Measurements from ENCODE around the gene SMIM9.

Gene SMIM9

GRCh38 chrX:154813801-154814200, 20.7 kb downstream of the SMIM9 start:
- DNase-seq: no peak

GRCh38 chrX:154812341-154813101, 21.9 kb downstream of the SMIM9 start:
- no peak for DNase-seq

DNA sequence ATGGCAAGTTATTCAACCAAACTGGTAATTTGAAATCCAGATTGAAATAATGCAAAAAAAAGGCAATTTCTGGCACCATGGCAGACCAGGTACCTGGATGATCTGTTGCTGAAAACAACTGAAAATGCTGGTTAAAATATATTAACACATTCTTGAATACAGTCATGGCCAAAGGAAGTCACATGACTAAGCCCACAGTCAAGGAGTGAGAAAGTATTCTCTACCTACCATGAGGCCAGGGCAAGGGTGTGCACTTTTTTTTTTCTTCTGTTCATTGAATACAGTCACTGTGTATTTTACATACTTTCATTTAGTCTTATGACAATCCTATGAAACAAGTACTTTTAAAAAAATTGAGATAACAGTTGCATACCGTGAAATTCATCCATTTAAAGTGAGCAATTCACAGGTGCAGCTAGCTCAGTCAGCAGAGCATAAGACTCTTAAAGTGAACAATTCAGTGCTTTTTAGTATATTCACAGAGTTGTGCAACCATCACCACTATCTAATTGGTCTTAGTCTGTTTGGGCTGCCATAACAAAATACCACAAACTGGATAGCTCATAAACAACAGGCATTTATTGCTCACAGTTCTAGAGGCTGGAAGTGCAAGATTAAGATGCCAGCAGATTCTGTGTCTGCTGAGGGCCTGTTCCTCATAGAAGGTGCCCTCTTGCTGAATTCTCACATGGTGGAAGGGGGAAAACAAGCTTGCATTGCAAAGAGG, 24.4 kb downstream of the SMIM9 start:
- no peak for DNase-seq

DNA sequence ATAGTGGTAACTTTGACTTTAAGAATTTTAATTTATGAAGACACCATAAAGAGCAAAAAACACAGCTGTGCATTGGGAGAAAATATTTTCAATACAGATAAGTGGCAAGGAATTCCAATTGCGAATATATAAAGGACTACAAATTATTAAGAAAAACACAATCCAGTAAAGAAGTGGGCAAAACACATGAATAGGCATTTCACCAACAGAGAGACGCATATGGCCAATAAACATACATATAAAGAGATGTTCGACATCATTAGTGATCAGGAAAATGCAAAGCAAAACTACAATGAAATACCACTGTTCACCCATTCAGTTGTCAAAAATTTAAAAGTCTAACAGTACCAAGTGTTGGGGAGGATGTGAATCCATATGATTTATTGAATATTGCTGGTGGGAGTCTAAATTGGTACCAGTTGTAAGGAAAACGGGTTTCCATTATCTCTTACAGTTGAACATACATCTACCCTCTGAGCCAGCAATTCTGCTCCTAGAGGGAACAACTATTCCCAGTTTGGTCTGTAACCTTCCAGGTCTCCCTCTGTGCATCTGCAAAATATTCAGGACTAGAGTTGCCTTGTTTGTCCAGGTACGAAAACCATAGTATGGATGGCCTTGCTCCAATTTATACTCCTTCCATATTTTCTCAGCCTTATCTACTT, 27.5 kb downstream of the SMIM9 start:
- DNase-seq: no peak

- DNase-seq: no peak
Measured at GRCh38 chrX:154805696-154806091, 28.8 kb downstream of the SMIM9 start.

DNA sequence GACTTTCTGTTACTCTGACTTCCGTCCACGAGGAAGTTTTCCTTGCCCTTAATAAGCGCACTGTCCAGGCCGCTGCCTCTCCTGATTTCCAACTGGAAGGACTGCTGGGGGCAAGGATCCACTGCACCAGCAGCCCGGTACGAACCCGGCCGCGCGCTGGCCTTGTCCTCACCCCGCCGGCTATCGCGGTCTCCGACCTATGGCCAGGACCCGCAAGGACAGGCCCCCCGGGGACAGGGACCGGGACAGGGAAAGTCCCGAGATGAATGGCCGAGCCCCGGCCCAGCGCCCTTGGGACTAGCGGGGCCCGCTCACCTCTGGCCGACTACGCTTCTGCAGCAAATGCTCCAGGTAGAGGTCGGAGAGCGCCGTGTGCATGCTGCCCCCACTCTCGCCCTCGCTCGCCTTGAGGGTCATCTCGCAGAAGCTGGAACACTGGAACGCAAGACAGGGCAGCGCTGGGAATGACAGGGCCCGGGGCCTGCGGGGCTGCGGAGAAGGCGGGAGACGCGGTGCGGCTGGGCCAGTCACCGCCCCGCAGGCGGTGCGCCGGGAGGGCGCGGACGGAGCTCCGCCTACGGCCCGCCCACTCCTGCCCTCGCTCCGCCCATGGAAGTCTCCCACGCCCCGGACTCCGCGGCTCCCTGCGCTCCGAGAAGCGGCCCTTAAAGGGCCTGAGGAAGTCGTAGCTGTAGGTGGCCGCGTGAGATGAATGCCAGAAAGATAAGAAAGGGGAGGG, 29.3 kb downstream of the SMIM9 start, which contains the start of gene MPP1:
Gene MPP1 (minus strand): TSS at position 529 of the 739 bp plus-strand sequence. CDS start 112 bp downstream, at position 417.
- DNase-seq: peak; percentile 82

GRCh38 chrX:154804261-154804956, 30.1 kb downstream of the SMIM9 start:
- no peak for DNase-seq

GRCh38 chrX:154802947-154803346, 31.5 kb downstream of the SMIM9 start:
- no peak for DNase-seq

DNA sequence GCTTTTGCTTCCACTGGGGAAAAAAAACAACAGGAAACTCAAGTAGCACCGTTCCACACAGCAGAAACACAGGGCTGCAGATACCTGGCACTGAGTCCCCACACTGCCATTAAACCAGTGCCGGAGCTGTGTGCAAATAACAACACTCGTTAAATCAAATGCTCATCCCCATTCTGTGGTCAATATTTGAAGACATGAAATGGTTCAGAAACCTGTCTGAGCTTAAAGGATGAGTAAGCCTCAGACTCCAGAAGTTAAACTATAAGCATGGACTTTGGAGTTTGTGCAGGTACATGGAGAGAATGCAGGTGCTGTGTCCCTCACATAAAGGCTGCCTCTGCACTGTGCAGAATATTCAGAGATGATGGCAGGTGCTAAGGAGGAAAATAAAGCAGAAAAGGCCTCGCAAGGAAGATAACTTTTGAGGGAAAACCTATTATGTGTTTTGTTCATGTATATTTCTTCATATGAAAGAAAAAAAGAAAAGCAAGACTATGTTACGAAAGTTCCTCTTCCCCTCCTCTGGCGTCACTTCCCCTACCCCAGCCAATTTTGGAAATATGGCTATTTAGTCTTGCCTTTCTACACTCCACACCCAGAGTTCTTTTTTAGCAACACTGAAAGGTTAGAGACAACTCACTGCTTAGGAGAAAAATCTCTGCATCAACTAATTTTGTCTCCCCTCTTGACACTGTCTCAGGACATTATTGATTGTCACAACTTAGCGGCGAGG, 33.8 kb downstream of the SMIM9 start:
- DNase-seq: no peak

DNA sequence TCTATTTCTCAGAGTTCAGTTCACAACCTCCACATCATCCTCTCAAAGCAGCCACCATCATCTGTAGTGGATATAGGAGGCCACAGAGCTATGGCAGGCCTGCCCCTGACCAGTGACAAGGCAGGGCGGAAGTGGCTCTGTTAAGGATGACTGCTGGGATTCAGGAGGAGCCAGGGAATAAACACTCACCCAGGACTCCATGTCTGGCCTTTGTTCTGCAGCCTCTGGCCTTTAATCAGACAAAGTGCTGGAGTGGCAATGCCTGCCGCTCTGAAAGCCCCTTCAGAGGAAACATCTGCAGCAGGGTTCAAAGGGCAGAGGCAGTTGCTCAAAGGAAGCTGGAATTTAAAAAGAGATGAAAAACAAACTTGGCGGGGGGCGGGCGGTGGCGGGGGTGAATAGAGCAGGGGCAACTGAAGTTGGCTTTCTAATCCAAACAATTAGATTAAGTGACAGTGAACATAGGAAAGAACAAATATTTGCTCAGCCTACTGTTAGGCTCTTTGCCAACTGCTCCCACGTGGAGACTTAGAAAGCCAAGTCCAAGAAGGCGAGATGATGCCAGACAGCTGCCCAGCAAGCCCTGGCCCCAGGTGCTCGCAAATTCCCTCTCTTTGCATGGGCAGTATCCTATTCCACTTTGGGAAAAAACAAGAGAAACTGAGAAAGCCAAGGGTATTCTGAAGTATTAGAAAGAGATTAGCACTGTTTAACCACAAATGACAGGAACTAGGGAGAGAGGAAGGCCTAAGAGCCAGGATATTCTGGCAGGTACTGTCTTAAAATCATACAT, 34.7 kb downstream of the SMIM9 start:
- DNase-seq: no peak

DNA sequence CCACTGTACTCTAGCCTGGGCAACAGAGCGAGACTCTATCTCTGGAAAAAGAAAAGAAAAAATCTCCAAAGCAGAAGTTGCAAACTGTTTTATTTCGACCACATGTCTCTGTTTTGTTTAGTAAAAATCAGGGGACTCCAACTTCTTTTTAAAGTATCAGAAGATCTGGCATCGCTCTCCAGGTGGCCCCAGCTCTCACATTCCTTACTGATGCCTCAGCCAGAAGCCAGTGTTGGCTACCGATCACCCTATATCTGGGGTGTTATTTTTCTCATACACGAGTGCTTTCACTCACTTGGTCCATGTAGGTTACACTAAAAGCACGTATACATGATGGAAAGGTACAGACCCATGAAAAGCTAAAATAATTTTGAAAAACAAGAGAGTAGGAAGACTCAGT, 37.5 kb downstream of the SMIM9 start:
- DNase-seq: no peak

- no peak for DNase-seq
Measured at GRCh38 chrX:154795016-154795415, 39.4 kb downstream of the SMIM9 start.

DNA sequence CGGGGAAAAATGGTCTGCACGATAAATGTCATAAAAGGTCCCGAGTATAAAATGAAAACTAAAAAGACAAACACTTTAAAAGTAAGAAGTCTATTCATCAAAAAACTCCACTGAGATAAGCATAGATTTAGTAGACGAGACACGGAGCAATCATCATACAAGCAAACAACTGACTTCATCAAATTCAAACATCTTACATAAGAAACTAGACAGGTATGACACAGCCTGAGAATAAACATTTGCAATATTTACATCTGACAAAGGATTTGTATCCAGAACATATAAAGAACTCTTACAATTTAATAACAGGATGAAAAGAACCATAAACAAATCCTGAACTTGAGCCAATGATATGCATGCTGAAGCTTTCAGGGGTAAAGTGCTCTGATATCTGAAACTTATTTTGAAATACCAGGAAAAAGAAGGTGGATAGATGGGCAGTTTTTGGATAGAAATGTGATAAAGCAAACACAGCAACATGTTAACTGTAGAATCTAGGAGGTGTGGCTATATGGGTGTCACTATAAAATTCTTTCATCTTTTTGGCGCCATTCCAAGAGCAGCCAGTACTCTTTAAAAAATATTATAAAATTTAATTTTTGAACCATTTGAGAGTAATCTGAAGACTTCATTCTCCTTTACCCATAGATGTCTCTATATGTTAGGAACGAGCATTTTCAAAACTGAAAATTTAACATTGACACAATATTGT, 41.2 kb downstream of the SMIM9 start:
- DNase-seq: no peak

GRCh38 chrX:154791939-154792338, 42.5 kb downstream of the SMIM9 start:
- no peak for DNase-seq

DNA sequence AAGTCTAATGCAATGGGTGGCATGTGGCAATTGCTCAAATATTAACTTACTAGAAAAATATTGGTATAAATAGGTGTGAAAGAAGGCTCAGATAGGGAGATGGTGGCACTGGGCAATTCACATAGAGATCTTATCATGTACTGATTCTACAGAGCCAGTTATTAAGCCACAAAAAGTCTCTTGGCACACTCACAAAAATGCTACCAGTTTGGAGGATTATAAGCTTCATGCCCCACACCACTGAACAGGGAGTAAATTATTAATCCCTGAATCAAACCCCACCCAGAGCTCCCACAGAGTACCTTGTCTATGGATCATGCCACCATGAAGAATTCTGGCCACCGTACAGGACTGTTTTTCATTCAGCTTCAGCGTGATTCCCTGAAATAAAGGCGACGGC, 43.0 kb downstream of the SMIM9 start:
- no peak for DNase-seq

GRCh38 chrX:154785716-154786115, 48.7 kb downstream of the SMIM9 start:
- no peak for DNase-seq

DNA sequence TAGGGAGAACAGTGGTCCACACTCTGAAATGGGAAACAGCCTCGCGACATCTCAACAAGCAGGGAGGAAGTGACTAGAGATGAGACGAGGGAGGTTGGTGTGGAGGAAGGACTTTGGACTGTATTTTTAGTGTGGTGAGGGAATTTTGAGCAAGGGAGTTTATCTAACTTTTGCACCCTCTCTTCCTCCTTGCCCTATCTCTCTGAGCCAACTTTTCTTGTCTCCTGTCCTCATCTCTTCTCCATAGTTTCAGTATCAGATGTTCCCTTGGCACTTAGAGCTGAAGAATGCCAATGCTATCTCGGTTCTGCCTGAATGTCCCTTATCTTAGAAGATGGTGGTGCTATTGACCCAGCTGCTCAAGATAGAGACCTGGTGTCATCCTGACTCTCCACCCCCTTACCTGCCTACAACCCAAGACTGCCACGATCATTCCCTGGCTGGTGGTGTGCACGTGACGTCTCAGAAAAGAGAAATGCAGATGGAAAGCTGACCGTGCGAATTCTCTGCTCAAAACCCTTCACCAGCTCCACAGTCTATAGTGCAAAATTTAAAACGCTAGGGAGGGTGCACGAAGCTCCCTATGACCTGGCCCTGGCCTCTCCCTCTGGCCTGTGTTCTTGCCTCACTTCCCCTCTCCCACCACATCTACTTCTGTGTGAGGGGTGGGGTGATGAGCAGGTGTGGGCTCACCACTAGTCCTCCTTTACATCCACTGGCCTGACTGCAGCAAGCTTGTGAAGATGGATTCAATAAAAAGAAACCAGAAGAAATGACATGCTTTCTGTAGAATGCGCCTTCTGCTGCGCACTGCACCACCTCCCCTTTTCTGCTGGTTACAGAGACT, 50.1 kb downstream of the SMIM9 start:
- no peak for DNase-seq

DNA sequence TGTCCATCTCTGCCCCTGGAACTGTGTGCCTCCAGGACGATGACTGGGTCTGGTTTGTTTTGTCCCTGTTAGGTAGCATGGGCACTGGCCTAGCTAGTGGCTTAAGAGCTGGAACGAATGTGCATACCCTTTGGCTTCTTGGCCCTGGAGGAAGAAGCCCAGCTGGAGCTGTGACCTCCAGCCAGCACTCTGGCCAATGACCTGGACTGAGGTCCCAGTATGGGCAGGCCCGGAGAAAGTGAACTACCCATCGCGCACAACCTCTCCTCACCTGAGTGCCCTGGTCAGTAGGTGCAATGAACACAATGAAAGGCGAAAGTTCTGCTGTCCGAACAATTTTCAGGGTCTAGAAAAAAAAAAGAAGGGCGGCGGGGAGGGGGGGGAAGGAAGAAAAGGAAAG, 53.5 kb downstream of the SMIM9 start:
- DNase-seq: no peak

DNA sequence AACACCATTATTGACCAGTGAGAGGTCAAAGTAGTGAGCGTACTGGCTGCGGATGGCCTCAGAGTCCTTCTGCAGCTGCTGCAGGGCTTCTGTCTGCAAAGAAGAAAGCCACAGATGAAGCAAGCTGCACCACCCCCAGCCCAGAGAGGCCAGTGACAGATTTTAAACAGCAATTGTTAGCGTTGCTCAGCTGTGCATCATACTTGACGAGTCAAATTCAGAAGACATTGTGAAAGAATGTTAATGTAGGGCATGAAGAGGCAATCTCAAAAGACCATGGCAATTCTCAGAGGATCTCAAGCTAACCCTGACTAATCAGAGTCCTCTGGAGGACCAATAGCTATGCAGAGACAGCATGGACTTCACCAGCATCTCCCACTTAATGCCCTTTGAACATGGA, 55.2 kb downstream of the SMIM9 start:
- no peak for DNase-seq

Measured in RPMI8226 (cell line).